GM21619 (cell line): ENCODE data around the gene AGAP4.
"Not testable (repeated sequence)": the region's sequence is repeated elsewhere in the genome, so short reads cannot be mapped to it uniquely, and the experiment has no call there.

Experiments used
- ATAC-seq: cut with Tn5 transposase; IDR thresholded peaks from one replicate; pipeline ENCODE4 v1.9.1; 2021; ENCODE audit not compliant: unreplicated experiment

Gene AGAP4

DNA sequence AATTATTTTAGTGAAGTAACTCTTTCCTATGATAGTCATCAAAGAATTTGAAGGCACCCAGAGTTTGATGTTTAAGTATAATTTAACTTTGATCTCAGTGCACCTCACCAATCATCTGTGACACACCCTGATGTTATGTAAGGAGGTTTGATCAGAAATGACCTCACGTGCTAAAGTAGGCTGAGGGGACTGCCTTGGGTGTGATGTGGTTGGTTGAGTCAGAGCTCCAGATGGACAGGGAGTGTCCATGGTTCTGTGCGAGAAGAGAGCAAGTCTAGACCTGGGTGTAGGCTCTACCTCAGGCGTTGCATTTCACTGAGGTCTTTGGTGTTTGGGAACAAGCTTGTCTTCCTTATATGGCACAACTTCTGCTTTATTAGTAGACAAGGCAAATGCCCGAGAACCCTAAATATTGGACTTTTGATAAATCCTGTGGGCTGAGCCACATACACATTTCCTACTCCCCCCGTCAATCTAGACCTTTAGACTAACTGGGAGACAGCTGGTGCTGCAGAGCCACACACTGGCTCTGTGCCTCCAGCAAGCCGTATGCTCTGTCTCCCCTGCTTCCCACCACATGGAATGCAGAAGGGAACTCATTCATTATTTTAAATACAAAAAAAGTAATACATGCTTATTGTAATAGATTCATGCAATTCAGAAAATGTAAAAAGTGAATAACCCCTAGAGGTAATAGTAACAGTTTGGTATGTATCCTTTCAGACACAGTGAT is 56.4 kb downstream of the AGAP4 start:
- ATAC-seq = not testable (repeated sequence)

DNA sequence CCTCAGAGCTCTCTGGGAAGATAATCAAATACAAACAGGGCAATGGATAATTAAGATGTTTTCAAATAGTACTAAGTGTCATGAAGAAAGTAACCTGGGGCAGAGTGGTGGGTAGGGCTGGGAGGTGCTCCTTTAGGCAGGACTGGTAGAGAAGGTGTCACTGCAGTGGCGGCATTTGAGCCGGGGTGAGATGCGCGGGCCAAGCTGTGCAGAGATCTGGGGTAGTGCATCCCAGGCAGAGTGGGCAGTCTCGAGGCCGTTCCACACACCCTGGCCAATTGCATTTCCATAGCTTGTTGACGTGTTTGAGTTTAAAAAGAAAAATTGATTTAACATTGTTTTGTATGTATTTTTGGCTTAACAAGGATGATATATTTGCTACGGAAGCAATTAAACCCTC is 57.3 kb downstream of the AGAP4 start:
- ATAC-seq = not testable (repeated sequence)

DNA sequence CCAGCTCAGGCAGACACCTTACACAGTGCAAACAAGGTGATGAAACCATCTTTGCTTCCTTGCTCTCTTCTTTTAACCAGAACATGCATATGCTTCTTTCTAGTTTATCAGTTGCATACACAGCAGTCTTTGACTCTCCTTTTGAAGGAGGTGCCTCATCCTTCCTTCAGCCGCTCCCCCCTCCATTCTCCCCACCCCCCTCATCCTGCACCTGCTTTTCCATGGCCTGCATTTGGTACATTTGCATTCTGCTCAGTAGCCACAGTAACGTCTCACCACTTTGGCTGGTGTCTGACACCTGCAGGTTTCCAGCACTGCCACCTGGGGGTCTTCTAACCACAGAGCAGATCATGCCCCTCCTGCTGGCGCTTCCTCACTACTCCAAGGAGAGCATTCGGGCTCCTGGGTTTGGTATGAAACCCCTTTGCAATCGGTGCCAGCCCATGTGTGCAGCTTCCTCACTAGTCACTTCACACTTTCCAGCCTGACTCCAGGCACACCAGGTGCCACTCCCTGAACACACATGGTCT is 60.0 kb downstream of the AGAP4 start:
- not testable (repeated sequence) for ATAC-seq

DNA sequence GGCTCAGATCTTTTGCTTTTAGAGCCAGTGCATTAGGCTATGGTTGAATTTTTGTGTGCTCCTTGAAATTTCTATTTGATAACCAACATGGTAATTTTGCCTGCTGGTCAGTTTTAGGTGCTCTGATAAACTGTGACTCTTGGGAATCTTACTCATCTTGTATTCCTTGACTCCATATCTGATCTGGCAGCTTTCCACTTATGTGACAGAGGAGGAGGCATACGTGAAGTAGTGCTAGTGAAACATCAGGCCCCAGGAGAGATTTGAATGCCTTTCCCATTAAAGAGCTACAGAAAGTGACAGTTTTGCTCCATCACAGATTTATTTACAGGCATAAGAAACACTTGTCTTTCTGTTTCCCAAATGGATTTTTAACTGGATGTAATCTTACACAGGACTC is 61.1 kb downstream of the AGAP4 start:
- ATAC-seq = not testable (repeated sequence)
